ENCODE measurements around the gene PRB3.

The PRB3 gene

DNA sequence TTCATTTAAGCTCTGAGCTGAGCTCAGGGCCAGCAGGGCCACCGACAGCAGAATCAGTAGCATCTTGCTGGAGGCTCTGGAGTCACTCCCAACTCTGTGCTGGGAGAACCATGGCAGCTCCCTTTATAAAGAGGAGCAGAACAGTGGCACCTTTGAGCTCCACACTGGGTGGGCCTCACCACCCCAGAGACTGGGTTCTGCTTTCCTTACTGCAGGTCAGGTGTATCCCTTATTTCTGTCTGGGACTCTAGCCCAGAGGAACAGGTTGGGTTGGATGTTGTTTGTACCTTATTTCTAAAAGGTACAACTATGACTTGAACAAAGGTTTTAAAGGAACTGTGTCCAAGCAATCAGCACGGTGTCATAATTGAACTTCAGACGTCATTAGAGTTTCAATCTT, at the start of gene PRB3:
PRB3 (minus strand) TSS at position 101 of the 400 bp plus-strand sequence; CDS start at position 63, 38 bp downstream.
- no peak for DNase-seq

DNA sequence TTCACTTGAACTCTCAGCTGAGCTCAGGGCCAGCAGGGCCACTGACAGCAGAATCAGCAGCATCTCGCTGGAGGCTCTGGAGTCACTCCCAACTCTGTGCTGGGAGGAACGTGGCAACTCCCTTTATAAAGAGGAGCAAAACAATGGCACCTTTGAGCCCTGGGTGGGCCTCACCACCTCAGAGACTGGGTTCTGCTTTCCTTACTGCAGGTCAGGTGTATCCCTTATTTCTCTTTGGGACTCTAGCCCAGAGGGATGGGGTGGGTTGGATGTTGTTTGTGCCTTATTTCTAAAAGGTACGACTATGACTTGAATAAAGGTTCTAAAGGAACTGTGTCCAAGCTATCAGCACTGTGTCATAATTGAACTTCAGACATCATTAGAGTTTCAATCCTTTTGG, 40.8 kb upstream of the PRB3 start, which contains the start of gene PRB4:
PRB4 (minus strand) TSS at position 101 of the 400 bp plus-strand sequence; CDS start at position 63, 38 bp downstream.
- no peak for DNase-seq

DNA sequence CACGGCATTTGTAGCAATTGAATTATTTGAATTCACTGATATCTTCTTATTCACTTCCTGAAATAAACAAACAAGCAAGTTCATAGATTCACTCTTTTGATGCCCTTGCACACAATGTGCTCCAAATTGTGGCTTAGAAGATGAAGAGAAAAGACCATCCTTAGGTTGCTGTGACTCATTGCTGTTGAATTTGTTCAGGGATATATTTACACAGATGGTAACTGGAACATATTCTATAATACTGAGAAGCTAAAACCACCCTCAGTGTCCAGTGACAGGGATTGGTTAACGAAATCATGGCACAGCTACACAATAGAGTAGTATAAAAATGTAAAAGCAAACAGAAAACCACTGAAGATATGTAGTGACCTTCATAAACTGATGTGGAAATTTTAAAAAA, 37.6 kb upstream of the PRB3 start:
- no peak for DNase-seq

DNA sequence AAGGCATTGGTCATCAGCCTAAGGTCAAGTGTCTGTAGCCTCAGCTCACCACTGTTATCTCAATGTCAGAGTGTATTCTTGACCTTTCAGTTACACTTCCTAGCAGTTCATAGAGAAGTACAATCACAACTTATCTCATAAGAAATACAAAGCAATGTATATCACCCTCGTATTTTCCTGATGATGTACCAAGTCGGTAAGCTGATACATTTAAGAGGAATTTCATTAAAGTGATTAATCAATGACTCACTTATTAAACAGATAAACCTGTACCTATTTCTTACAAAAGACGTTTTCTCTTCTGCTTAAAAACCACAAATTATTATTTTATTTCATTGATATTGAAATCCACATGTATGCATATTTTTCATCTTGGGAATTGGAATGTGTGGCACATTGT, 3.9 kb upstream of the PRB3 start:
- no peak for DNase-seq

DNA sequence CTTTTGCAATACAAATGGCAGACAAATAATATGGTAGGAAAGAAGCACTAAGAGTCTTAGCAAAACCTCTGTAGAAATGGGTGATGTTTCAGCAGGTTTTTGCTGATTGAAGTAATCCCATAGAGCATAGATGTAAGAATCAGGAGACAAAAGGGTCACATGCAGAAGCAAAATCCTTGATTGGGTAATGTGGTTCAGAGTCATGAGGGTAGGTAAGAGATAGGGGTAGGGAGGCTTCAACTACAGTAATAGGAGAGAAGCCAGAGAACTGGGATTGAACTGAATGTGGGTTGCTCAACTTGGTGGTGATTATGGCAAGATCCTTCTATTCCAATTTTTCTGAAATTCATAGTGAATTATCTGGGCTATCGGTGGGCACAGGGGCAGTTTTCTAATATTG, 5.0 kb downstream of the PRB3 start:
- no peak for DNase-seq

DNA sequence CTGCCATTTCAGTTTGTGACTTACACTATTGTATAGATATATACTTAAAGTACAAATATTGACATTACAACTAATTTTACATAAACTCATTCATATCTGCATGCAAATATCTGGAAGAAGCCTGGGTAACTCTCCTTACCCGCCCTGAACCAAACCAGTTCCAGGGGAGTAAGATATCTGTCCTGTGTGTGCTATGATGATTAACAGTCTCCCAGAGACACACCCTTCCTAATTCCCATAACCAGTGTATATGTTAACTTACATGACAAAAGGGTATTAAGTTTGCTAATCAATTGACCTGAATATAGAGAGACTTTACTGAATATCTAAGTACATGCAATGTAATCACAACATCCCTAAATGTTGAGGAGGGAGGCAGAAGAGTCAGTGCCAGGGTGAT, 23.0 kb downstream of the PRB3 start:
- no peak for DNase-seq

DNA sequence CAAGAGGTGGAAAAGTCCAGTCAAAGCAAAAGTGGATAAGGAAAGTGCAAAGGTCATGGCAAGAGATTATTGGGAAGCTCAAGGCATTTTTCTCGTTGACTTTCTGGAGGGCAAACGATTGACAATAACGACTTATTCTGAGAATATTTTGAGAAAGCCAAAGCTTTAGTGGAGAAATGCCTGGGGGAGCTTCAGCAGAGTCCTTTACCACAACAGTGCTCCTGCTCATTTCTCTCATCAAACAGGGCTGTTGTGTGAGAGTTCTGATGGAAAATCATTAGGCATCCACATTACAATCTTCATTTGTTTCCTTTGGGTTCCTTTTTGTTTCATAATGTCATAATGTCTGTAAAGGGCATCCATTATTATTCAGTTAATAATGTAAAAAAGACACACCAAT, 26.9 kb downstream of the PRB3 start:
- DNase-seq: no peak

DNA sequence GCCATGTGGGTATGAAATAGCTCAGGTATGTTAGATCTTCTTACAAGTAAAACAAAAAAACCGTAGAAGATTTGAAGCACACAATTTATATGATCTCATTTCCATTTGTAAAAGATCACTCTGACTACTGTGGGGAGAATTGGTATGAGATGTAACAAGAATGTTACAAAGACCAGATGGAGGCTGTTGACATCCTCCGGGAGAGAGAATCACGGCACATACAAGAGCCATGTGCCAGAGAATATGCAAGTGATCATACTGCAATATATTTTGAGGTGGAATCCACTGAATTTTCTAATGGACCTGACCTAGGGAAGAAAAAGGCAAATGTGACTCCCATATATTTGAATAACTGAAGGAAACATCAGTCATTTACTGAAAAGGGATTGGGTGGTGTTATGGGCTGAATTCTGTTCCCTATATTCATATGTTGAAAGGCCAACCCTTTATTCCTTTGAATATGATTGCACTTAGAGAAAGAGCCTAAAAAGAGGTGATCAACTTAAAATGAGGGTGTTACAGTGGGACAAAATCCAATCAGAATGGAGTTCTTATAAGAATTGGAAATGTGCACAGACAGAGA, 29.1 kb downstream of the PRB3 start:
- no peak for DNase-seq

DNA sequence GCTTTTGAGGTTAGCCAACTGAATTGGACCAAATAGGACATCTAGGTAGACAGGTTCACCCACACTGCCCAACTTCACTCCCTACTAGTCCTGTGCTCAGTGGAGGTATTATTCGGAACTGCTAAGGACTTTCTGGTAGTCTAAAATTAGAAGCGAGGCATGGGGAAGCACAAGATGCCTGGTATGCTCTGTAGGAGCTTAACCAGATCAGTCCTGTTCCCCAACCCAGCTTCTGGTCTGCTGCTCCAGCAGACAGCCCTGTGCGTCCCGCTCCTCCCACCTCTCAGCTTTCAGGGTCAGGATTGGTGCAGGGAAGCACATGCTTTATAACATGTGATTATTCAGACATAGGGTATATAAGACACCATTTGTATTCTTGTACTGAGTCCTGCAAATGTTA, 31.2 kb downstream of the PRB3 start:
- no peak for DNase-seq

DNA sequence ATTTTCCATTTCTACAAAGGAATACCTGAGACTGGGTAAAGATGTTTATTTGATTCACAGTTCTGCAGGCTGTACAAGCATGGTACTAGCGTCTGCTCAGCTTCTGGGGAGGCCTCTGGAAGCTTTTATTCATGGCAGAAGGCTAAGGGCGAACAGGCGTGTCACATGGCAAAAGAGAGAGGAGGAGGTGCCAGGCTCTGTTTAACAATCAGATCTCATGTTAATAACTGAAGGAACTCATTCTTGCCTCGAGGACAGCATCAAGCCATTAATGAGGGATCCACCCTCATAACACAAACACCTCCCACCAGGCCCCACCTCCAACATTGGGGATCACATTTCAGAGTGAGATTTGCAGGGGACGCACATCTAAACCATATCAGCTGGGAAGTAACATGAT, 36.0 kb downstream of the PRB3 start:
- DNase-seq: no peak

DNA sequence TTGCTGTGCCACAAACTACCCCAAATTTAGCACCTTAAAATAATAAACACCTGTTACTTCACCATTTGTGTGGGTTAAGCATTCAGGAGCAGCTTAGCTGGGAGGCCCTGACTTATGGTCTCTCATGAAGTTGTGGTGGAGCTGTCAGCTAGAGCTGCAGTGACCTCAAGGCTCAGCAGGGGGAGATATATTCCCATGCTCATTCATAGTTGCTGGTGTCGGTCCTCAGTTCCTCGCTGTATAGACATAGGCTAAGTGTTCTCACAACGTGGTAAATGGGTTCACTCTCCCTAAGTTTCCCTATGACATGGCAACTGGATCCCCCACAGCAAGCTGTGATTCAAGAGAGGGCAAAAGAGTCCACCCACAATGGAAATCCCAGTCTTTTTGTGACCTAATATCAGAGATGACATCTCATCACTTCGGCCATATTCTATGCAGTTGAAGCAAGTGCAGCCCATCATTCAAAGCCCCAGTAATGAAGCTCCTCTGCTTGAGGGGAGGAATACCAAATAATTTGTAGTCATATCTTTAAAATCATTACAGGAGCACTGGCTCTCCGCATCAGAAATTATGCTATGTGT, 41.1 kb downstream of the PRB3 start:
- peak; percentile 45 for DNase-seq

DNA sequence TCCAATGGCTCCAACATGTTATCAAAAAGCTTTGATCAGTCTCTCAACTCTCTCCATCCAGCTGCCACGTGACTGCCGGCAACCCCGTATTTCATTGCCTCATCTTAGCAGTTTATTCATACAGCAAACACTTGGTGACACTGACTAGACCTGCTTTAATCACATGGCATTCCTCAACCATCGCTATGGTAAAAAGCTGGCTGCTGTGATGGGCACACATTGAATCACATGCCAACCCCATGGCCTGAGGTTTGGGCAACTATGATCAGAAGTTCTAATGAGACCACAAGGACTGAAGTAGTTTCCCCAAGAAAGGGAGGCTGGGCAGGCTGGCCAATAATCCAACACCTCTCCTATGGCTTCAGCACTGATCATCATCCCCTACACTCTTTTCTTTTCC, 42.1 kb downstream of the PRB3 start:
- DNase-seq: no peak

Measured in stimulated activated CD8-positive, alpha-beta memory T cell treated with anti-CD3 and anti-CD28 coated beads, Interleukin-4, amount 100 ng/mL, for 48 hours (primary cell).